D721Med (cell line): ENCODE measurements around the gene CFAP61.

Source experiments
- DNase-seq: peaks from one replicate; pipeline ENCODE4 v3.0.0; 2011; ENCODE audit warnings: low spot score; ENCODE audit not compliant: insufficient read length
- FAIRE-seq: peaks from 2 replicates; lab custom pipeline; 2011; peaks lifted over from hg19 to GRCh38; lab: Jason Lieb, UNC
- TF ChIP-seq, protein P1 (sequence below): IDR thresholded peaks from 2 replicates; pipeline ENCODE4 v1.5.1; 2012; ENCODE audit warnings: mild to moderate bottlenecking, control low read depth; ENCODE audit not compliant: insufficient read depth; ENCODE audit errors: missing control alignments

Gene CFAP61

DNA sequence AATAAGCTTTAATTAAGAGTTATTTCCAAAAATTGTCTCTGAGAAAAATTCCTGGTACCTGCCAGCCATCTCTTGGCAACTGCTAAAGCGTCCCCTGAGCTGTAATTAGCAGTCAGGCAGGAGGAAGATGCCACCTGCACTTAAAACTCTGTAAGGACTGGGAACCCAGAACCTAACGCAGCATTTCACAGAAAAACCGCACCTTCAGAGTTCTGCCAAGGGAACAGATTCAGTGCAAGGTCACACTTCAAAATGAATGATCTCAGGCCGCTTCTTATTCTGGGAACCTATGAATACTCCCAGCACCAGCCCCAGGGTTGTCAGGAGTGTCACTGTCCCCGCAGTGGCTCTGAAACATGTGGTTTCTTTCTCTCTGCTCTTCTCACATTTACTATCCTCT is 352.3 kb downstream of the CFAP61 start:
- DNase-seq, result no peak
- TF ChIP-seq, protein P1, sequence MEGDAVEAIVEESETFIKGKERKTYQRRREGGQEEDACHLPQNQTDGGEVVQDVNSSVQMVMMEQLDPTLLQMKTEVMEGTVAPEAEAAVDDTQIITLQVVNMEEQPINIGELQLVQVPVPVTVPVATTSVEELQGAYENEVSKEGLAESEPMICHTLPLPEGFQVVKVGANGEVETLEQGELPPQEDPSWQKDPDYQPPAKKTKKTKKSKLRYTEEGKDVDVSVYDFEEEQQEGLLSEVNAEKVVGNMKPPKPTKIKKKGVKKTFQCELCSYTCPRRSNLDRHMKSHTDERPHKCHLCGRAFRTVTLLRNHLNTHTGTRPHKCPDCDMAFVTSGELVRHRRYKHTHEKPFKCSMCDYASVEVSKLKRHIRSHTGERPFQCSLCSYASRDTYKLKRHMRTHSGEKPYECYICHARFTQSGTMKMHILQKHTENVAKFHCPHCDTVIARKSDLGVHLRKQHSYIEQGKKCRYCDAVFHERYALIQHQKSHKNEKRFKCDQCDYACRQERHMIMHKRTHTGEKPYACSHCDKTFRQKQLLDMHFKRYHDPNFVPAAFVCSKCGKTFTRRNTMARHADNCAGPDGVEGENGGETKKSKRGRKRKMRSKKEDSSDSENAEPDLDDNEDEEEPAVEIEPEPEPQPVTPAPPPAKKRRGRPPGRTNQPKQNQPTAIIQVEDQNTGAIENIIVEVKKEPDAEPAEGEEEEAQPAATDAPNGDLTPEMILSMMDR, result no peak
- no peak for FAIRE-seq

DNA sequence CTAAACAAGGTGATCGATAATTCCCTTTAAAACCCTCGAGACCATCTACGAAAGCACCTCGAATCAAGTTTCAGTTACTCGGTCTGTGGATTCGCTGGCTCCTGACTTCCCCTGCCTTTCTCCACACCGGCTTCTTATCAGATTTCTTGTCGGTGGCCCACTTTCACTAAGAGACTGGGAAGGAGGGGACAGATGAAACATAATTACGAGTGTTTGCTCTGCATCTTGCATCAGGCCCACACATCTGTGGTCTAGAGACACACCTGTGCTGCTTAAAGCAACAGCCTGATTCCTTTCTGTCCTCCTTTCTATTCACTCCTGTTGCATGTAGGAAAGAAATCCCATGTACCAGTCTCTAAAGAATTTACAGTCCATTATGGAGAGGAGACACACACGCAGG is 353.3 kb downstream of the CFAP61 start:
- TF ChIP-seq, protein P1, result no peak
- FAIRE-seq (no peak), DNase-seq (no peak)

DNA sequence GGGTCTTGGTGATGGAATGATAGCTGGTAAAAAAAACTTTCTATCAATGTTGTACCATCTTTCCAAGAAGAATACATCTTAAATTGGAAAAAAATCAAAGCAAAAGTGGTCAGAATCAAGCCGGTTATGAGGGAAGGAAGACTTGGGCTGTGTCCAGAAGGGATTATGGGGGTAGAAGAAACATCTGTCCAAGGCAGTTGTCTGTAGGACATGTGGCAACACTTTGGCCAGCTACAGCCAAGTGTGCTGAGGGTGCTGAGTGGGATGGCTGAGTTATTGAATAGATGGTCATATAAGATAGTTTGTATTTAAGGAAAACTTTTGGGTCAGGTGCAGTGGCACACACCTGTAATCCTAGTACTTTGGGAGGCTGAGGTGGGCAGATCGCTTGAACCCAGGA is 354.0 kb downstream of the CFAP61 start:
- DNase-seq, result no peak
- no peak for FAIRE-seq
- TF ChIP-seq, protein P1, result no peak

DNA sequence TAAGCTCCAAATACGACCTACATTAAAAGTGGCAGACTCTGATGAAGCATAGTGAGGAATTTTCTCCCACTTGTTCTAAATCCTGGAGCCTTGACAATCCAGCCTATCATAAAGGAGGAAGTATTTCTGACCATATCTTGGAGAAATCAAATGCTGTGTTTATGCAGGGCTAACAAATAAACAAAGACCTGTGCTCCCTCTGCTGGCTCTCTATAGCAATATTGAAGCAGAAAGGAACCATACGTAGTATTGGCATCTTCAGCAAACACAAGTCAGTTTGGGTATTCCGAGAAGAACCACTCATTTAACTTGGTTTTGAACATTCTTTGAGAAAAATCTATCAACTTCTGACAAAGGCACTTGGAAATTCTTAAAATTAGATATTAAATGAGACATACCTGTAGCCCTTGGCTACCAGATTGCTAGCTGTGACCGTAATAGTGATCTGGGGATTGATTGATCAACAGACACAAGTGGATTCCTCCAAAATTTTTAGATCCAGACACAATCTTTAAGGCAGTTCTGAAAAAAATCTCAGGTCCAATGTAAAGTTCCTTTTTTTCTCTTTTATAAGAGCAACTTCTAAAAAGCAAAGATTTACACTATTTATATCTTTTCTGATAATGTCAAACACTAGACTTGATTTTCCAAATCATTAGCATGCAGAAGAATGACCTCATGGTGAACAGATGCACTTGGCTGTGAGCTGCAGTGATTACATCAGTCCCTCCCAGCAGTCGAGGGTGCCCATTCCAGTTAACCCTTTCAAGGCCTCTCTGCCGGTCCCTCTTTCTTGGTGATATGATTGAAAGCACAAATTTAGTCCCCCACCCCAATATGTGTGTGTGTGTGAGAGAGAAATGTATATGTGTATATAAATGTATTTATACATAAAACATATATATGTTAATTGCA is 355.8 kb downstream of the CFAP61 start:
- no peak for DNase-seq
- no peak for FAIRE-seq
- TF ChIP-seq, protein P1, result peak; percentile 50

DNA sequence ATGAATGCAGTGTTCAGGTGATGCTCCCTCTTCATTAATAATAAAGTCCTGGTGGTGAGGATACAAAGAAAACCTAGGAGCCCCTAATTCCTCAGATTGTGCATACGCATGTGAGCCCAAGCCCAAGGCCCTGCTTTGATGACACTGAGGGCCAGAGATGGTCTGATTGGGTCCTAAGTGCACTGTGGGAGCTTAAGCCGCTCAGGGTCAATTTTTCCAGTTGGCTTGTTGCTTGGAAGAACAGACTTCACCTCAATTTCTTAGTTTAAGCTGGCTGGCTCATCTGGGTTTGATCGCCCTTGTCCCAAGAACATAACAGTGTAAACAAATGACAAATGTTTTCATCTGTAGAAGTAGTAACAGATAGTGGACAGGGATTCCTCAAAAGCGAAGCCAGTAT is 357.0 kb downstream of the CFAP61 start:
- TF ChIP-seq, protein P1, result no peak
- no peak for FAIRE-seq
- DNase-seq, result no peak
